ENCODE results near the gene PRTFDC1.

Gene PRTFDC1

GRCh38 chr10:24938076-24938475, 14.3 kb downstream of the PRTFDC1 start:
- no peak for TF ChIP-seq CTCF (IDR thresholded peaks at IDR 0.05)
- no peaks in the 10 kb centered on the region for H3K36me3 ChIP-seq (ENCODE audit: control insufficient read depth, insufficient read depth, low read length)
- no peaks in the 10 kb centered on the region for H3K79me2 ChIP-seq
- no peak overlapping the region for H3K27ac ChIP-seq
- no peak overlapping the region for H2AFZ ChIP-seq
- no peaks in the 10 kb centered on the region for H3K9me3 ChIP-seq (ENCODE audit: control insufficient read depth, low read length)
- H3K4me2 ChIP-seq (ENCODE audit: low read length) = no peak overlapping the region
- no peak overlapping the region for H3K4me3 ChIP-seq (ENCODE audit: low read depth, low read length)
- no peaks in the 10 kb centered on the region for H3K27me3 ChIP-seq (ENCODE audit: control insufficient read depth, insufficient read depth, low read length)
- no peak overlapping the region for H3K9ac ChIP-seq
- peaks cover 17% of the 10 kb centered on the region for H3K4me1 ChIP-seq

GRCh38 chr10:24935504-24936292, 16.7 kb downstream of the PRTFDC1 start:
- Histone ChIP-seq H3K4me2 (ENCODE audit: low read length) (no peak overlapping the region), H2AFZ (no peak overlapping the region), H3K27me3 (ENCODE audit: control insufficient read depth, insufficient read depth, low read length) (no peaks in the 10 kb centered on the region), H3K36me3 (ENCODE audit: control insufficient read depth, insufficient read depth, low read length) (no peaks in the 10 kb centered on the region), H3K9ac (no peak overlapping the region), H3K4me1 (peaks cover 17% of the 10 kb centered on the region), H3K79me2 (no peaks in the 10 kb centered on the region), H3K9me3 (ENCODE audit: control insufficient read depth, low read length) (no peaks in the 10 kb centered on the region), H3K27ac (peak overlapping the region; percentile 42), H3K4me3 (ENCODE audit: low read depth, low read length) (no peak overlapping the region)
- no peak for TF ChIP-seq CTCF (IDR thresholded peaks at IDR 0.05)

GRCh38 chr10:24931236-24931635, 21.2 kb downstream of the PRTFDC1 start:
- H3K4me2 ChIP-seq (ENCODE audit: low read length) = no peak overlapping the region
- H3K9ac ChIP-seq = no peak overlapping the region
- H3K9me3 ChIP-seq (ENCODE audit: control insufficient read depth, low read length) = no peaks in the 10 kb centered on the region
- no peak for TF ChIP-seq CTCF (IDR thresholded peaks at IDR 0.05)
- no peaks in the 10 kb centered on the region for H3K27me3 ChIP-seq (ENCODE audit: control insufficient read depth, insufficient read depth, low read length)
- H3K27ac ChIP-seq = peak overlapping the region; percentile 88
- H3K79me2 ChIP-seq = no peaks in the 10 kb centered on the region
- no peaks in the 10 kb centered on the region for H3K36me3 ChIP-seq (ENCODE audit: control insufficient read depth, insufficient read depth, low read length)
- H2AFZ ChIP-seq = no peak overlapping the region
- peaks cover 30% of the 10 kb centered on the region for H3K4me1 ChIP-seq
- H3K4me3 ChIP-seq (ENCODE audit: low read depth, low read length) = no peak overlapping the region

- Histone ChIP-seq H3K27ac (peak overlapping the region; percentile 88), H3K79me2 (no peaks in the 10 kb centered on the region)
- no peak for TF ChIP-seq CTCF (IDR thresholded peaks at IDR 0.05)
Observed at GRCh38 chr10:24930427-24930826, 22.0 kb downstream of the PRTFDC1 start.

GRCh38 chr10:24929904-24930303, 22.5 kb downstream of the PRTFDC1 start:
- Histone ChIP-seq H2AFZ (peak overlapping the region; percentile 54), H3K9me3 (ENCODE audit: control insufficient read depth, low read length) (no peaks in the 10 kb centered on the region), H3K27me3 (ENCODE audit: control insufficient read depth, insufficient read depth, low read length) (no peaks in the 10 kb centered on the region), H3K4me3 (ENCODE audit: low read depth, low read length) (peak overlapping the region; percentile 5), H3K9ac (no peak overlapping the region), H3K27ac (peak overlapping the region; percentile 88), H3K4me2 (ENCODE audit: low read length) (peak overlapping the region; percentile 27), H3K4me1 (peaks cover 26% of the 10 kb centered on the region), H3K36me3 (ENCODE audit: control insufficient read depth, insufficient read depth, low read length) (no peaks in the 10 kb centered on the region), H3K79me2 (no peaks in the 10 kb centered on the region)
- no peak for TF ChIP-seq CTCF (IDR thresholded peaks at IDR 0.05)

More at GRCh38 chr10:24930427-24930826, 22.0 kb downstream of the PRTFDC1 start:
- Histone ChIP-seq H3K9me3 (ENCODE audit: control insufficient read depth, low read length) (no peaks in the 10 kb centered on the region), H3K36me3 (ENCODE audit: control insufficient read depth, insufficient read depth, low read length) (no peaks in the 10 kb centered on the region), H3K4me2 (ENCODE audit: low read length) (peak overlapping the region; percentile 27), H2AFZ (no peak overlapping the region), H3K9ac (no peak overlapping the region), H3K4me1 (peaks cover 31% of the 10 kb centered on the region), H3K4me3 (ENCODE audit: low read depth, low read length) (peak overlapping the region; percentile 5), H3K27me3 (ENCODE audit: control insufficient read depth, insufficient read depth, low read length) (no peaks in the 10 kb centered on the region)
